ENCODE measurements around the gene PAEP.

The PAEP gene

GRCh38 chr9:135574943-135575342, 13.4 kb downstream of the PAEP start:
- DNase-seq (ENCODE audit: low read depth in 2 of 2, low spot score in 1 of 2), result no peak

GRCh38 chr9:135575995-135576631, 14.6 kb downstream of the PAEP start:
- no peak for DNase-seq (ENCODE audit: low read depth in 2 of 2, low spot score in 1 of 2)

GRCh38 chr9:135577256-135577655, 15.7 kb downstream of the PAEP start:
- DNase-seq (ENCODE audit: low read depth in 2 of 2, low spot score in 1 of 2), result no peak

GRCh38 chr9:135579356-135579755, 17.8 kb downstream of the PAEP start:
- no peak for DNase-seq (ENCODE audit: low read depth in 2 of 2, low spot score in 1 of 2)

- DNase-seq (ENCODE audit: low read depth in 2 of 2, low spot score in 1 of 2), result no peak
Measured at GRCh38 chr9:135579889-135580660, 18.5 kb downstream of the PAEP start.

GRCh38 chr9:135580664-135581380, 19.3 kb downstream of the PAEP start:
- DNase-seq (ENCODE audit: low read depth in 2 of 2, low spot score in 1 of 2), result no peak

- no peak for DNase-seq (ENCODE audit: low read depth in 2 of 2, low spot score in 1 of 2)
Measured at GRCh38 chr9:135581636-135582426, 20.3 kb downstream of the PAEP start.

GRCh38 chr9:135582541-135582940, 21.0 kb downstream of the PAEP start:
- no peak for DNase-seq (ENCODE audit: low read depth in 2 of 2, low spot score in 1 of 2)

- DNase-seq (ENCODE audit: low read depth in 2 of 2, low spot score in 1 of 2), result no peak
Measured at GRCh38 chr9:135582966-135583687, 21.6 kb downstream of the PAEP start.

GRCh38 chr9:135583688-135584011, 22.1 kb downstream of the PAEP start:
- DNase-seq (ENCODE audit: low read depth in 2 of 2, low spot score in 1 of 2), result no peak

- no peak for DNase-seq (ENCODE audit: low read depth in 2 of 2, low spot score in 1 of 2)
Measured at GRCh38 chr9:135584371-135584770, 22.8 kb downstream of the PAEP start.

- no peak for DNase-seq (ENCODE audit: low read depth in 2 of 2, low spot score in 1 of 2)
Measured at GRCh38 chr9:135584934-135585333, 23.4 kb downstream of the PAEP start.

- DNase-seq (ENCODE audit: low read depth in 2 of 2, low spot score in 1 of 2), result no peak
Measured at GRCh38 chr9:135586601-135587109, 25.1 kb downstream of the PAEP start.

- no peak for DNase-seq (ENCODE audit: low read depth in 2 of 2, low spot score in 1 of 2)
Measured at GRCh38 chr9:135587658-135588057, 26.1 kb downstream of the PAEP start.

GRCh38 chr9:135588371-135588770, 26.8 kb downstream of the PAEP start:
- no peak for DNase-seq (ENCODE audit: low read depth in 2 of 2, low spot score in 1 of 2)

GRCh38 chr9:135588886-135589595, 27.5 kb downstream of the PAEP start:
- no peak for DNase-seq (ENCODE audit: low read depth in 2 of 2, low spot score in 1 of 2)

- DNase-seq (ENCODE audit: low read depth in 2 of 2, low spot score in 1 of 2), result no peak
Measured at GRCh38 chr9:135589596-135590485, 28.3 kb downstream of the PAEP start.

GRCh38 chr9:135590486-135591079, 29.0 kb downstream of the PAEP start:
- no peak for DNase-seq (ENCODE audit: low read depth in 2 of 2, low spot score in 1 of 2)
